A673 (cell line): ENCODE data around the gene GPR153.

Experiments
- EZH2 ChIP-seq: fragments of 200-600 bp; sonication (generic); IDR thresholded peaks from 2 replicates; pipeline ENCODE4 v1.6.1; 2017; ENCODE audit warnings: borderline replicate concordance, low read depth, mild to moderate bottlenecking, mixed read lengths, antibody characterized with exemption, low read length; ENCODE audit not compliant: poor library complexity, severe bottlenecking
- TF ChIP-seq, protein P1 (sequence below): fragments of 300-800, 200-600 bp; sonication (generic); conservative IDR thresholded peaks from 2 replicates; pipeline ENCODE4 v1.5.1; 2017; ENCODE audit warnings: low read depth, mild to moderate bottlenecking, antibody characterized with exemption, low read length, moderate library complexity, mixed read lengths

DNA sequence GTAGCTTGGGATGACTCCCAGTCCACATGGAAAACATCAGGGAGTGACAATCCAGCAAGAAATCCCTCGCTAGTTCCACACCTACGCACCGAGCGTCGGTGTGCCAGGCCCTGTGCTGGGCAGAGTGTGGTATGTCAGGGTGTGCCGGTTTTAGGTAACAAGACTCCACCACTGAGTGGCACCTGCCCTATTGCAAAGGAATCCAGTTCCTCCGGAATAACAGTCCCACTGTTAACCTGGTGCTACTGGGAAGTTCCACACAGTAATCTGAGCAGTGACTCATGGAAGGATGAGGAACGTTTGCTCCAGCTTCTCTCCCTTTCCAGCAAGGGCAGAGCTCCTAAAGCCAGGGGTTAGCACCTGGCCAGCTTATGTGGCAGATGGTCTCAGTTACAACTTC, 40.7 kb downstream of the GPR153 start:
- TF ChIP-seq, protein P1, sequence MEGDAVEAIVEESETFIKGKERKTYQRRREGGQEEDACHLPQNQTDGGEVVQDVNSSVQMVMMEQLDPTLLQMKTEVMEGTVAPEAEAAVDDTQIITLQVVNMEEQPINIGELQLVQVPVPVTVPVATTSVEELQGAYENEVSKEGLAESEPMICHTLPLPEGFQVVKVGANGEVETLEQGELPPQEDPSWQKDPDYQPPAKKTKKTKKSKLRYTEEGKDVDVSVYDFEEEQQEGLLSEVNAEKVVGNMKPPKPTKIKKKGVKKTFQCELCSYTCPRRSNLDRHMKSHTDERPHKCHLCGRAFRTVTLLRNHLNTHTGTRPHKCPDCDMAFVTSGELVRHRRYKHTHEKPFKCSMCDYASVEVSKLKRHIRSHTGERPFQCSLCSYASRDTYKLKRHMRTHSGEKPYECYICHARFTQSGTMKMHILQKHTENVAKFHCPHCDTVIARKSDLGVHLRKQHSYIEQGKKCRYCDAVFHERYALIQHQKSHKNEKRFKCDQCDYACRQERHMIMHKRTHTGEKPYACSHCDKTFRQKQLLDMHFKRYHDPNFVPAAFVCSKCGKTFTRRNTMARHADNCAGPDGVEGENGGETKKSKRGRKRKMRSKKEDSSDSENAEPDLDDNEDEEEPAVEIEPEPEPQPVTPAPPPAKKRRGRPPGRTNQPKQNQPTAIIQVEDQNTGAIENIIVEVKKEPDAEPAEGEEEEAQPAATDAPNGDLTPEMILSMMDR = no peak
- no peak for TF ChIP-seq EZH2
